Hematopoietic multipotent progenitor cell treated with erythropoietin and hydrocortisone succinate and interleukin-3 and kit ligand, for 8 days (in vitro differentiated cells): Measurements from ENCODE around the gene CYS1.
"Not testable (repeated sequence)": the region's sequence is repeated elsewhere in the genome, so short reads cannot be mapped to it uniquely, and the experiment has no call there.

Experiments used
- DNase-seq: peaks from one replicate; pipeline ENCODE4 v3.0.0-alpha.2; 2015

Gene CYS1

GRCh38 chr2:10011606-10012325 is 68.4 kb downstream of the CYS1 start:
- DNase-seq: not testable (repeated sequence)

- not testable (repeated sequence) for DNase-seq
Observed at GRCh38 chr2:10010861-10011605, 69.2 kb downstream of the CYS1 start.

GRCh38 chr2:10009811-10010781 is 70.1 kb downstream of the CYS1 start:
- no peak for DNase-seq

GRCh38 chr2:10009271-10009810 is 70.9 kb downstream of the CYS1 start:
- DNase-seq: no peak

- no peak for DNase-seq
Observed at GRCh38 chr2:10008809-10009176, 71.4 kb downstream of the CYS1 start.

GRCh38 chr2:10007921-10008808 is 72.0 kb downstream of the CYS1 start:
- no peak for DNase-seq

GRCh38 chr2:10007435-10007834 is 72.8 kb downstream of the CYS1 start:
- DNase-seq: no peak
